Measurements from ENCODE around the gene GUCY2C.

DNA sequence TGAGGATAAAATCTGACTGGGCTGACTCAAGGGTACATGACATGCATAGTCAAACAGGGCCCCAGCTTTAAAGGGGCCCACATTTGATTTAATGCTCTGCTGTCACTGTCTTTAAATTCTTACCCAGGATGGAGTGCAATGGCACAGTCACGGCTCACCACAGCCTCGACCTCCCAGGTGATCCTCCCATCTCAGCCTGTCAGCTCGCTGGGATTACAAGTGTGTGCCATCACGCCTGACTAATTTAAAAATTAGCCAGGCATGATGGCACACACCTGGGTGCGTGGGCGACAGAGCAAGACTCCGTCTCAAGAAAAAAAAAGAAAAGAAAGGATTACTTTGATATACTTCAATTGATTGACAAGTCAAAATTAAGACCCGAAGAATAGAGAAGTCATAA lies 119.5 kb downstream of the GUCY2C start:
- TF ChIP-seq CTCF (IDR thresholded peaks at IDR 0.05; ENCODE audit: borderline replicate concordance, extremely low read depth, low read length, poor library complexity, severe bottlenecking) (no peak), EZH2 (IDR thresholded peaks at IDR 0.05; ENCODE audit: borderline replicate concordance, low read depth, low read length, severe bottlenecking) (no peak)
